ENCODE data around the gene PRR35.

PRR35 gene

GRCh38 chr16:549544-550263, 10.5 kb upstream of the PRR35 start:
- no peak for DNase-seq

- DNase-seq = no peak
Observed at GRCh38 chr16:551210-551609, 9.0 kb upstream of the PRR35 start.

GRCh38 chr16:552171-552570, 8.0 kb upstream of the PRR35 start:
- DNase-seq = no peak

- no peak for DNase-seq
Observed at GRCh38 chr16:553601-554296, 6.4 kb upstream of the PRR35 start.

- DNase-seq = no peak
Observed at GRCh38 chr16:554297-554621, 5.9 kb upstream of the PRR35 start.

GRCh38 chr16:554640-555365, 5.4 kb upstream of the PRR35 start:
- DNase-seq = peak; percentile 14

- no peak for DNase-seq
Observed at GRCh38 chr16:555528-556473, 4.4 kb upstream of the PRR35 start.

GRCh38 chr16:556474-557173, 3.6 kb upstream of the PRR35 start:
- no peak for DNase-seq

GRCh38 chr16:557463-558297, 2.5 kb upstream of the PRR35 start:
- DNase-seq = no peak

GRCh38 chr16:558298-559020, 1.7 kb upstream of the PRR35 start:
- DNase-seq = no peak

GRCh38 chr16:559021-559380, 1.2 kb upstream of the PRR35 start:
- no peak for DNase-seq

- no peak for DNase-seq
Observed at GRCh38 chr16:559411-560203, 587 bp upstream of the PRR35 start.

- no peak for DNase-seq
Observed at GRCh38 chr16:560701-561412, 663 bp downstream of the PRR35 start.

- no peak for DNase-seq
Observed at GRCh38 chr16:561413-561794, 1.2 kb downstream of the PRR35 start.

GRCh38 chr16:561957-562938, 2.1 kb downstream of the PRR35 start:
- no peak for DNase-seq

- no peak for DNase-seq
Observed at GRCh38 chr16:563072-563644, 3.0 kb downstream of the PRR35 start.

GRCh38 chr16:564690-565418, 4.7 kb downstream of the PRR35 start:
- no peak for DNase-seq

Measured in fibroblast of skin of scalp (primary cell).